ENCODE data around the gene PTH. TPM values are rescaled to one million over a fixed set of nuclear protein-coding genes. Genes with fewer than 3 reads are reported as not detected.
A peak's percentile ranks its signal among the peaks of the same experiment; 100 is the strongest.

PTH gene
- total and polyA plus RNA-seq, 9 of the 15 experiments (the other 6 are each of a cell fraction or from before 2014, with no cell fraction given): not detected

- TF ChIP-seq REST (IDR thresholded peaks at IDR 0.05; ENCODE audit: borderline replicate concordance) (no peak), REST (CRISPR knock-in tag; IDR thresholded peaks at IDR 0.05; ENCODE audit: low read depth) (no peak), ZNF717 (CRISPR knock-in tag; IDR thresholded peaks at IDR 0.05) (no peak), EP300 (IDR thresholded peaks at IDR 0.05; ENCODE audit: low read length) (0 out of 2 replicates have a peak, but pooled peaks have one; percentile 25), ZNF398 (CRISPR knock-in tag; IDR thresholded peaks at IDR 0.05) (no peak), L3MBTL2 (IDR thresholded peaks at IDR 0.05) (peak; percentile 95), THRB (CRISPR knock-in tag; conservative IDR thresholded peaks at IDR 0.05) (no peak), ATF2 (CRISPR knock-in tag; IDR thresholded peaks at IDR 0.05) (no peak), DPF2 (IDR thresholded peaks at IDR 0.05) (no peak), VEZF1 (CRISPR knock-in tag; IDR thresholded peaks at IDR 0.05) (peak; percentile 29), RNF2 (IDR thresholded peaks at IDR 0.05) (peak; percentile 60; the same call in 1 of the 2 replicates), HMGN3 (IDR thresholded peaks at IDR 0.05; ENCODE audit: borderline replicate concordance, extremely low read depth, insufficient read length, low read depth, low read length) (peak; percentile 40), GABPA (tag; conservative IDR thresholded peaks at IDR 0.05; ENCODE audit: low read depth) (peak; percentile 40; the same call in 1 of the 2 replicates)
These were observed 32.7 kb downstream of the PTH start, which contains the start of gene BTBD10 (continued) for GRCh38 chr11:13462901-13463778.

Data from K562 (cell line).